ENCODE data around the gene PBXIP1.

Gene PBXIP1

GRCh38 chr1:154972517-154973343 lies 16.8 kb upstream of the PBXIP1 start:
- DNase-seq, result no peak

DNA sequence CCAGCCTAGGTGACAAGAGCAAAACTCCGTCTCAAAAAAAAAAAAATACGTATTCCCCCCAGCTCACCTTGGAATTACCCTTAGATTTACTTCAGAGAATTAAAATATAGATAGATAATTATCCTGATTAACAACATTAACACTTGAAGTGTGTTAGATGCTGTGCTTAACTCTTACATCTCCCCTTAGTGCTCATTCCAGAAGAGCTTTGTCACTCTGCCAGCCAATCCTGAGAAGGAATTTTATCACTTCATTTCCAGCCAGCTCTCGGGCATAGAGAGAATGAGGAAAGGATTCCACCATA lies 16.3 kb upstream of the PBXIP1 start:
- no peak for DNase-seq

DNA sequence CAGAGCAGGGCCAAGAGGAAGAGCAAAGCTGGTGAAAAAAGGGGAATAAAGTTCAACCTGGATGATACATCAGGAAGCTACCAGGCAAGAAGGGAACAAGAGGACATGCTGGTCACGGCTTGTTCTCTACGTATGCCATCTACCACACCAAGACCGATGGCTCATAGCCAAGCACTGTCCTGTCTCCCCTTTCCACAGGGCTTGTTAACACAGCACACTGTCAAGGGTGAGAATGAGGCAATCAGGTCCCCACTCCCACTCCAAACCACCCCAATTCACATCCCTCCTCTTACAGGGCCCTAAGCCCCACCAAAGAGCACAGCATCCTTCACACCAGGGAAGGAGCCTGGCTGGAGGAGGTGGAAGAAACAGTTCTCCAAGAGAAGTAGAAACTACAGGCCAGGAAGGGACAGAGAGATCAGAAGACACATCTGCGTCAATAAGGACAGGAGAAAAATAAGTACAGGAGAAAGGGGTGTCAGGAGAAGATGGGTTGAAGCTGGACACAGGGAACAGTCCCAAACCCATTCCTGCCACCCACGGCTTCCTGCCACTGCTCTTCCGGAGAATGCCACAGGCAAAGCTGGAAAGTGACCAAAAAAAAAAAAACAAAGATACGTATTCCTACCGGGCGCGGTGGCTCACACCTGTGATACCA lies 15.6 kb upstream of the PBXIP1 start:
- DNase-seq, result no peak

- DNase-seq, result peak; percentile 70
These were observed 14.9 kb upstream of the PBXIP1 start, which contains the start of gene SHC1 for GRCh38 chr1:154970631-154971340. Gene SHC1 (minus strand): TSS chr1:154970747. CDS start chr1:154970526, 221 bp downstream.

DNA sequence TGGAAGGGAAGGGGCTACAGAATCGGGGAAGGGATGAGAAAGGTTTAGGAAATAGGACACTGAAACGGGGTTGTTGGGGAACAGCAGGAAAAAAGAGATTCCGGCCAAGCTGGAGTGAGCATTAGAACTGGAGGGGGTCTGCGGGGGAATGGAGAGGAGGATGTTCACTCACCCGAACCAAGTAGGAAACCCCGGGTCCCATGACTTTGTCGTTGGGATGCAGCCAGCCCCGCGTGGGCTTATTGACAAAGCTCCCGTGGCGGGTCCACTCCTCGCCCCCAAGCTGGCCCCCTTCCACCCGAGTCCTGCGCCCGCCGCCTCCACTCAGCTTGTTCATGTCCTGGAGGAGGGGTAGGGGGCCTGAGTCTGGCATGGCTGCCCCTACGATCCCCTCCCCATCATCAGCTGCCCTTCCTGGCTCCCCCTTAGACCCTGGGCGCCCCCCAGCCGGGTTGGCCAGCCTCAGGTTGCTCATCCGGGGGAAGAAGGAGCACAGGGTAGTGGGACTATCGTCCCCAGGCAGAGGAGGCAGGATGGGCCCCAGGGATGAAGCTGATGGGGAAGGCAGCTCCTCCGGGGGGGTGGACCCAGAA lies 14.1 kb upstream of the PBXIP1 start:
- DNase-seq, result no peak

DNA sequence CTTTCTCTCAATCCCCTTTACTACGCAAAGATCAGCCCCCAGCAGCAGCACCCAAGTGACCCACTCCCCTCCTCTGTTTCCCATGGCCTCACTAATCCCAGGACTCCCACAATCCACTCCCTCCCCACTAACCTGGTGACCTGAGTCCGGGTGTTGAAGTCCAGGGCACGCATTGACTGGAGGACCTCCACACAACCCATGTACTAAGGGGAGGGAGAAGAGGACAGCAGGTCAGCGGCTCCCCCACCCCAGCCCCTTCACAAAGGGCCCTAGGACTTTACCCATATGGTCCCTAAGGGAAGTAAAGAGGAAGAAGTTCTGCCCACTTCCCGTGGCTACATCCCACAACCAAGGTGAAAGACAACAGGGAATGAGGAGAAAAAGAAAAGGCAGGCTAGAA lies 13.3 kb upstream of the PBXIP1 start:
- DNase-seq, result no peak

- DNase-seq, result no peak
These were observed 12.8 kb upstream of the PBXIP1 start for GRCh38 chr1:154968731-154969130.

- no peak for DNase-seq
These were observed 11.5 kb upstream of the PBXIP1 start for GRCh38 chr1:154967331-154967950.

- DNase-seq, result no peak
These were observed 10.2 kb upstream of the PBXIP1 start for GRCh38 chr1:154966111-154966510.

DNA sequence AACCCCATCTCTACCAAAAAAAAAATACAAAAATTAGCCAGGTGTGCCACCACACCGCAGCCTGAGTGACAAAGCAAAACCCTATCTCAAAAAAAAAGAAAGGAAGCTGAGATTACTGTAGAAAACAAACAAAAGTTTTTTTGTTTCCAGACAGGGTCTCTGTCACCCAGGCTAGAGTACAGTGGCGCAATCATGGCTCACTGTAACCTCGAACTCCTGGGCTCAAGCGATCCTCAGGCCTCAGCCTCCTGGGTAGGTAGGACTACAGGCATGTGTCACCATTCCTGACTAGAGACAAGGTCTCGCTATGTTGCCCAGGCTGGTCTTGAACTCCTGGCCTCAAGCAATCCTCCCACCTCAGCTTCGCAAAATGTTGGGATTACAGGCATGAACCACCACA lies 8.5 kb upstream of the PBXIP1 start:
- no peak for DNase-seq

GRCh38 chr1:154963643-154964042 lies 7.7 kb upstream of the PBXIP1 start:
- DNase-seq, result no peak

GRCh38 chr1:154962795-154963330 lies 7.0 kb upstream of the PBXIP1 start:
- DNase-seq, result no peak

DNA sequence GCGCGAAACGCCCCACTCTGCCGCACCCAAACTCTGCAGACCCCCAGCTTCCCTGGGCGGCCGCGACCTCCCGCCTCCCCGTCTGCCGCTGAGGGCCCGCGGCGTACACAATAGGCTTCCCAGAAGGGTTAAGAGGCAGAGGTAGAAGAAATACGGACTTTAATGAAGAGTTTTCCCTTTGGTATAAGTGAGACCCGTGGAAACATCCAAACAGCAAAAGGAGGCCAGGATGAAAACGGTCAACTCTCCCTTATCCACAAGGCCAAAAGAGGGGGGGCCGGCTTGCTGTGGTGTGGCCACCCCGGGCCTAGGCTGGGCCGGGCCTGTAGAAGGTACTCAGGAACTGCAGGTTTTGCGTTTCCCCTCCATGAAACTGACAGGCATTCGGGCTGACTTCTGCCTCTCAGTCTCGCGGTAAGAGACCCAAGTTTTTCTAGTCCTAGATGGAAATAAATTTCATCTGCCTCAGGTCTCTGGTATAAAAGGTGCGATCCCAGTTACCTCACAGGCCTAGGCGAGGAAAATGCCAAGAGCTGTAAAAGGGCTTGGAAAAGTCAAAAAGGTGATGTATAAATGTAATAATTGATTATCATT lies 6.4 kb upstream of the PBXIP1 start:
- peak; percentile 48 for DNase-seq

DNA sequence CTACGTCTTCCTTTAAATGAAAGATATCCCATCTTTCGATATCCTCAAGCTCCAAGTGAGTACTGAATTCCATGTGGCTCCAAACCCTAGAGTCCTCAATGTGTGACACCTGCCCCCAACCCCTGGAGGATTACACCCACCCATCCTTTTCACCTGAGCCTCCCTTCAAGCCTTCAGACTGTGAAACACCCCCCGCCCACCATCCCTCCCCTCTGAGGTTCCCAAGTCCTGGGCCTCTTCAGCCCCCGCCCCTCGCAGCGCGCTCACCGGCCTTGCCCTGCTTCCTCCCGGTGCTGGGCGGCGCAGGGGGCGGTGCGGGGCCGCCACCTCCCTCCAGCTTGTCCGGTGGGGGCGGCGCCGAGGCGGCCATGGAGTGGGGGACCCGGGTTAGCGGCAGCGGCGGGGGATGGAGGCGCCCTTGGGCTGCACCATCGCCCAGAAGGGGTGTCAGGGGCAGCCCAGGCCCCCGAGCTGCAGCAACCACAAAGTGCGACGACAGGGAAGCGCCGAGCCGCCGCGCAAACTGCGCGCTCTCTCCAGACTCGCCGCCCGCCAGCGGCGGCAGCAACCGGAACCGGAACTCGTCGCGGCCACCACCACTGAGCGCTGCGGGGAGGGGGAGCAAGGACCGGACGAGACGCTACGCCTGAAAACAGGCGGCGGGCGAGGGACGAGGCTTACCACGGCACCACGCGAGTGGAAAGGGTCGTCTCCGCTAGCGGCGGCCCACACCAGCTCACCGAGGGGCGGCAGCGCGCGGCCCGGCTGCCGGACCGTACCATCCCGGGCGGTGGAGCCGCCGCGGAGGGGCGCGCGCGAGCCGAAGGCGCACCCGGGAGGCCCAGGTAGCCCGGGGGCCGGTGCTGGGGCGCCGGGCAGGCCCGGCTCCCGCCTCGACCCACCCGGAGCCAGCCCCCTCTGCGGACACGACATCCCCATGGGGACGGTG lies 5.6 kb upstream of the PBXIP1 start, which contains the start of gene PYGO2:
PYGO2 (minus strand) TSS at position 576 of the 949 bp plus-strand sequence; CDS start at position 370, 206 bp downstream.
- DNase-seq, result peak; percentile 88

DNA sequence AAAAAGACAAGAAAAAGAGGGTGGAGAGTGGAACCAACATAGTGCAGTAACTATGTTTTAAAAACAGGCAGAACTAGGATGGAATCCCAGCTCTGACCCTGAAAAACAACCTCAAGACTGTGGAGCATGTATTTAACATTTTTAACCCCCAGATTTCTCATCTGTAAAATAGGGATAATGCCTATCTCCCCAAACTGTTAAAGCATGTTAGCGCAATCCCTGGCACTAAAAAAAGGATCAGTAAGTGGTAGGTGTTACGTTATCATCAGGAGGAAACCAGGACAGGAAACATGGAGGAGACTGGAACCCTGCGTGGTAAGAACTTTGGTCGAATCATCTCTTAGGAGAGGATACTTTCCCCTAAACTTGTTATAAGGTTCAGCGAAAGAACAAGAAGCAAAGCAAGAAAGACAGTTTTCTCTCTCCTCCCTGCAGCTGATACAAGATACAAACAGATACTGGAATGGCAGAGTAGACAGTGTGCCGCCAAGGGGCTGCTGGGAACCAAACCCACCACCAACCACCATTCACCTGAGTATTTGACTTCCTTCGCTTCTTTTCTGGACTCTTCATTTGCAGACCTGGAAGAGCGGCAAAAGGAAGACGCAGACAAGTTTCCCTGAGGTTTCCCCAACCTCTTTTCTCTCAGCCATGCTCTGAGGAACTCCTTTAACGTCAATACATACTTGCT lies 4.7 kb upstream of the PBXIP1 start:
- DNase-seq, result no peak

DNA sequence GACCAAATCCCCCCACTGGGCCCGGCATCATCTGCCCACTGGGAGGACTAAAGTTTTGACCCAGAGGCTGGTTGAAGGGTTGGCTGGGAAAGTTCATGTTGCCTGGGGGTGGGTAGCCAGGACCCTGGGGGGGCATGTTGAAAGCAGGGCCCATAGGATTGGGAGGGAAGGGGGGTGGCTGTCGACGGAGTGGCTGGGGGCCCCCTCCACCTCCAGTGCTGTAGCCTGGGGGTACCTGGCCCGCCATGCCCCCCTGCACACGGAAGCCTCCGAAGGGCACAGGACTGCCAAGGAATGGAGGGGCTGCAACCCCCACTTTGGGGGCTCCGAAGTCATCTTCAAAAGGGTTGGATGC lies 3.5 kb upstream of the PBXIP1 start:
- DNase-seq, result no peak

DNA sequence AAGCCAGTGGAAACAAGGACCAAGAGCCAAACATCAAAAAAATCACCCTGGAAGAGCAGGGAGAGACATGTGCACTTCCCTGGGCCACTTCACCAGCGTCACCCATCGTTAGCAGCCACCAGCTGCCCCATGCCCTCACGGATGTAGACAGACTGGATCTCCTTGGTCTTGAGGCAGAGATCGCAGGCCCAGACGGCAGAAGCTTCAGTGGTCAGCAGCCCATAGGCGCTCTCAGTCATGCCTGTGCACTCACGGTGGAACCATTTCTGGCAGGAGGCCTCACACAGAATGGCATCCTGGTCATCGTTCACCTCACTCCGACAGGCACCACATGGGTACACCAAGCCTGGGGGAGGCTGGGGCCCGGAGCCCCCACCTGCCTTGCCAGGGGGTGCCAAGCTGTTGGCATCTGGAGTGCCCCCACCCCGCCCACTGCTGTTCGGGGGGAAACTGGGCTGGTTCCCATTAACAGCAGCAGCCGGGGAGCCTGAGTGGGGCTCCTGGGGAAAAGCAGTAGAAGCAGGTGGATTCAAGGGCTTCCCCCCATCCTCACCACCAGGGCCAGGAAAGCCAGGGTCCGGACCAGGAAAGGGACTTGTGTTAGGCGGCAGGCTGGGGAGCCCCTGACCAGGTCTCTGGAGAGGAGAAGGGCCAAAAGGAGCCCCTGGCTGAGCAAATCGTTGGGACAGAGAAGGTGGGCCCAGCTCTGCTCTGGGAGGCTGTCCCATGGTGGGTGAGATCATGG lies 3.0 kb upstream of the PBXIP1 start:
- no peak for DNase-seq

DNA sequence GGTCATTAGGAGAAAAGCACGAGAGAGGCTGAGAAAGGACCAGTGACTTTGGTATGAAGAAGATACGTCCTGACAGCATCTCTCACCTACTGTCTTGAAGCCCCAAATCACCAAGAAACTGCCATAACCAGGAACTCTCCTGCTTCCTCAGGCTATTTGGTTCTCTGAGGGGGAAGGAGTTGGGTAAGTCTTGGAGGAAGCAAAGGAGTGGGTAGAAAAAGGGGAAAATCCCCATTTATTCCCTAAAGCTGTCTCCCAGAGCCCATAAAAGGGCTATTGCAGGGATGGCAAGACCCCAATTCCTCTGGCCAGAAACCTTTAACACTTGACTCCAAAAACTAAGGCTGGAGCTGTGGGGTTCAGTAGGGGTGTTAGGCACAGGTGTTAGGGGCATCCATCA lies 2.1 kb upstream of the PBXIP1 start:
- DNase-seq, result no peak

GRCh38 chr1:154957091-154957657 lies 1.3 kb upstream of the PBXIP1 start:
- DNase-seq, result no peak
